Left lung (tissue), 14 donors: Measurements from ENCODE around the gene STING1. TPM values are rescaled to one million over a fixed set of nuclear protein-coding genes. Genes with fewer than 3 reads are reported as not detected.
A peak's percentile ranks its signal among the peaks of the same experiment; 100 is the strongest.
"Not testable (repeated sequence)": the region's sequence is repeated elsewhere in the genome, so short reads cannot be mapped to it uniquely, and the experiment has no call there.

Experiments
- ATAC-seq: fragments of 200-7000 bp; cut with Tn5 transposase; one replicate; pipeline ENCODE4 v1.9.1; 2020; ENCODE audit warnings: moderate library complexity
- DNase-seq, 4 donors: peaks; one replicate each; pipeline ENCODE4 v3.0.0-alpha.2; 2013 to 2020
- H3K27ac ChIP-seq, 2 donors: fragments of 200-600 bp; sonication (generic) in 1 of 2; one replicate each; pipeline versions ENCODE4 v1.5.0 to v1.8.0; 2020 to 2021
- H3K27me3 ChIP-seq, 2 donors: fragments of 200-600 bp; sonication (generic) in 1 of 2; one replicate each; pipeline versions ENCODE4 v1.5.0 to v1.8.0; 2020 to 2021
- H3K36me3 ChIP-seq, 2 donors: fragments of 200-600 bp; sonication (generic) in 1 of 2; one replicate each; pipeline versions ENCODE4 v1.5.0 to v1.8.0; 2020 to 2021
- H3K4me1 ChIP-seq, 2 donors: fragments of 200-600 bp; one replicate each; pipeline ENCODE4 v1.8.0; 2021
- H3K4me3 ChIP-seq, 2 donors: fragments of 200-600 bp; sonication (generic) in 1 of 2; one replicate each; pipeline versions ENCODE4 v1.5.0 to v1.8.0; 2020 to 2021; ENCODE audit warnings: mild to moderate bottlenecking in 1 of 2
- H3K9me3 ChIP-seq, 2 donors: fragments of 200-600 bp; sonication (generic) in 1 of 2; one replicate each; pipeline versions ENCODE4 v1.5.0 to v1.8.0; 2020 to 2021
- CTCF ChIP-seq, 2 donors: fragments of 200-600 bp; sonication (generic) in 1 of 2; IDR thresholded peaks; one replicate each; pipeline versions ENCODE4 v1.5.0 to v1.8.0; 2021; ENCODE audit warnings: antibody characterized with exemption in 2 of 2
- intact Hi-C, 2 donors: fragments of 100-400 bp; cut with DNase I; formaldehyde crosslinking; loops; one replicate each; pipeline versions ENCODE4 v1.11.2 to v1.14.2; 2022
- long read RNA-seq, 12 donors: library from polyadenylated mRNA in 2 of 12; unstranded in 2 of 12; transcript quantifications; one replicate each; pipeline ENCODE4 v2.0.0 and lab custom pipeline, GENCODE V29; 2019 to 2026
- polyA plus RNA-seq, 6 donors: library from polyadenylated mRNA; unstranded; fragments of 120-200 nt; gene quantifications; one replicate each; pipeline ENCODE4 v1.2.1, GENCODE V29; 2013; ENCODE audit not compliant: insufficient read length in 6 of 6
- total RNA-seq, 2 donors: library from RNA; stranded (reverse); fragmentation: NEBNext Ultra II Directional; extraction: Animal tissue kit (Norgen Biotek cat#: 25700); gene quantifications; one replicate each; pipeline ENCODE4 v1.2.1, GENCODE V29; 2021
- donor health status: DM: no; HTN: yes; CAD: no.
- donor health status: DM: no; HTN: no; CAD: no.

Gene STING1
- total RNA-seq, result 100 to 1,000 TPM in 1 of 2 donors, 10 to 100 TPM in 1; 100.0 to 105 TPM
- polyA plus RNA-seq, result 10 to 100 TPM; 64.3 to 75.7 (median 69.0) TPM
- long read RNA-seq, donor 1, transcript TMEM173-214 (2 exons, 628 nt), result major isoform, 5 of 23 reads
- long read RNA-seq, donor 1, partial matches to known transcripts, result 0 of 23 reads
- long read RNA-seq, donor 1, other reads (novel, unspliced or antisense), result 7 of 23 reads
- long read RNA-seq, donor 2, transcript TMEM173-201 (8 exons, 1,771 nt), result major isoform, 9 of 30 reads
- long read RNA-seq, donor 2, partial matches to known transcripts, result 11 of 30 reads
- long read RNA-seq, donor 2, other reads (novel, unspliced or antisense), result 0 of 30 reads
- long read RNA-seq, donor 3, transcript TMEM173-201 (8 exons, 1,771 nt), result major isoform, 8 of 12 reads
- long read RNA-seq, donor 3, partial matches to known transcripts, result 0 of 12 reads
- long read RNA-seq, donor 3, other reads (novel, unspliced or antisense), result 0 of 12 reads
- long read RNA-seq, donor 4, transcript TMEM173-201 (8 exons, 1,771 nt), result major isoform, 35 of 85 reads
- long read RNA-seq, donor 4, partial matches to known transcripts, result 33 of 85 reads
- long read RNA-seq, donor 4, other reads (novel, unspliced or antisense), result 17 of 85 reads
- long read RNA-seq, donor 5, partial matches to known transcripts, result 19 of 24 reads
- long read RNA-seq, donor 5, other reads (novel, unspliced or antisense), result 0 of 24 reads
- long read RNA-seq, donor 6, transcript TMEM173-201 (8 exons, 1,771 nt), result major isoform, 6 of 13 reads
- long read RNA-seq, donor 6, partial matches to known transcripts, result 0 of 13 reads
- long read RNA-seq, donor 6, other reads (novel, unspliced or antisense), result 0 of 13 reads
- long read RNA-seq, donor 7, partial matches to known transcripts, result 5 of 13 reads
- long read RNA-seq, donor 7, other reads (novel, unspliced or antisense), result 0 of 13 reads
- long read RNA-seq, donor 8, partial matches to known transcripts, result 11 of 26 reads
- long read RNA-seq, donor 8, other reads (novel, unspliced or antisense), result 0 of 26 reads
- long read RNA-seq, donor 9, result 0 reads
- long read RNA-seq, donor 10, transcript TMEM173-201 (8 exons, 1,771 nt), result major isoform, 29 of 90 reads
- long read RNA-seq, donor 10, partial matches to known transcripts, result 46 of 90 reads
- long read RNA-seq, donor 10, other reads (novel, unspliced or antisense), result 13 of 90 reads
- long read RNA-seq, donor 11, partial matches to known transcripts, result 0 of 1 reads
- long read RNA-seq, donor 11, other reads (novel, unspliced or antisense), result 0 of 1 reads
- long read RNA-seq, donor 12, transcript TMEM173-201 (8 exons, 1,771 nt), result major isoform, 5 of 17 reads
- long read RNA-seq, donor 12, transcript TMEM173-204 (5 exons, 948 nt), result major isoform, 5 of 17 reads
- long read RNA-seq, donor 12, partial matches to known transcripts, result 5 of 17 reads
- long read RNA-seq, donor 12, other reads (novel, unspliced or antisense), result 0 of 17 reads

GRCh38 chr5:139482050-139482889 is at the start of gene STING1:
Gene STING1, minus strand, starts transcription at chr5:139482758. Its CDS starts 1,054 bp downstream, at chr5:139481704.
- ATAC-seq, result peak; percentile 78
- DNase-seq, result peak; percentile 86 to 94 (median 89)
- intact Hi-C loops, result no loop called here

GRCh38 chr5:139531772-139532169 is 49.2 kb upstream of the STING1 start:
- Histone ChIP-seq H3K9me3 (peaks cover 0 to 8% of the 10 kb centered on the region in 2 donors), H3K27me3 (no peaks in the 10 kb centered on the region), H3K27ac (no peak overlapping the region), H3K4me1 (no peaks in the 10 kb centered on the region), H3K36me3 (no peaks in the 10 kb centered on the region), H3K4me3 (no peak overlapping the region)
- intact Hi-C loops, result no loop called here
- DNase-seq, result no peak
- ATAC-seq, result no peak
- TF ChIP-seq CTCF (IDR thresholded peaks at IDR 0.05), result no peak

More at GRCh38 chr5:139482050-139482889, at the start of gene STING1:
- Histone ChIP-seq H3K27ac (peak within 1 kb of the TSS; percentile 96), H3K27me3 (no peaks in the 10 kb centered on the region), H3K9me3 (no peaks in the 10 kb centered on the region), H3K36me3 (peaks cover 0 to 17% of the 10 kb centered on the region in 2 donors), H3K4me1 (peaks cover 11 to 68% of the 10 kb centered on the region in 2 donors), H3K4me3 (peak within 1 kb of the TSS; percentile 38 to 60)
- no peak for TF ChIP-seq CTCF (IDR thresholded peaks at IDR 0.05)

- H3K36me3 ChIP-seq, intact Hi-C loops, H3K4me3 ChIP-seq, H3K4me1 ChIP-seq, H3K27me3 ChIP-seq, ATAC-seq, H3K27ac ChIP-seq, DNase-seq, H3K9me3 ChIP-seq: not testable (repeated sequence)
Observed at GRCh38 chr5:139530079-139530478, 47.5 kb upstream of the STING1 start.

GRCh38 chr5:139528695-139529094 is 46.1 kb upstream of the STING1 start:
- H3K27me3 ChIP-seq, intact Hi-C loops, H3K4me1 ChIP-seq: not testable (repeated sequence)

GRCh38 chr5:139527896-139528467 is 45.4 kb upstream of the STING1 start:
- H3K4me3 ChIP-seq, H3K27me3 ChIP-seq, intact Hi-C loops, ATAC-seq, DNase-seq, H3K9me3 ChIP-seq, H3K36me3 ChIP-seq, H3K4me1 ChIP-seq, H3K27ac ChIP-seq: not testable (repeated sequence)

More at GRCh38 chr5:139528695-139529094, 46.1 kb upstream of the STING1 start:
- H3K4me3 ChIP-seq, H3K27ac ChIP-seq, H3K9me3 ChIP-seq, DNase-seq, H3K36me3 ChIP-seq, ATAC-seq: not testable (repeated sequence)

GRCh38 chr5:139527090-139527470 is 44.5 kb upstream of the STING1 start:
- H3K36me3 ChIP-seq, H3K27ac ChIP-seq, ATAC-seq, intact Hi-C loops, H3K27me3 ChIP-seq, H3K4me1 ChIP-seq, H3K4me3 ChIP-seq, H3K9me3 ChIP-seq, DNase-seq: not testable (repeated sequence)

- H3K36me3 ChIP-seq, H3K27me3 ChIP-seq, H3K27ac ChIP-seq, ATAC-seq, H3K4me3 ChIP-seq, DNase-seq, intact Hi-C loops, H3K4me1 ChIP-seq, H3K9me3 ChIP-seq: not testable (repeated sequence)
Observed at GRCh38 chr5:139526309-139527089, 43.9 kb upstream of the STING1 start.

GRCh38 chr5:139525586-139526308 is 43.2 kb upstream of the STING1 start:
- DNase-seq, H3K4me1 ChIP-seq, intact Hi-C loops, H3K27ac ChIP-seq, H3K36me3 ChIP-seq, ATAC-seq, H3K9me3 ChIP-seq, H3K27me3 ChIP-seq, H3K4me3 ChIP-seq: not testable (repeated sequence)
